HG03064 (cell line): Measurements from ENCODE around the gene KCTD17.

Experiments used
- ATAC-seq: cut with Tn5 transposase; IDR thresholded peaks from one replicate; pipeline ENCODE4 v1.9.1; 2021; ENCODE audit warnings: low read depth; ENCODE audit not compliant: unreplicated experiment

KCTD17 gene

GRCh38 chr22:37097346-37097745 lies 45.8 kb downstream of the KCTD17 start:
- ATAC-seq = no peak

- no peak for ATAC-seq
These were observed 47.5 kb downstream of the KCTD17 start for GRCh38 chr22:37098976-37099591.

GRCh38 chr22:37100589-37101127 lies 49.1 kb downstream of the KCTD17 start:
- ATAC-seq = no peak

GRCh38 chr22:37101311-37102066 lies 49.9 kb downstream of the KCTD17 start:
- no peak for ATAC-seq

- no peak for ATAC-seq
These were observed 51.6 kb downstream of the KCTD17 start for GRCh38 chr22:37103151-37103550.

DNA sequence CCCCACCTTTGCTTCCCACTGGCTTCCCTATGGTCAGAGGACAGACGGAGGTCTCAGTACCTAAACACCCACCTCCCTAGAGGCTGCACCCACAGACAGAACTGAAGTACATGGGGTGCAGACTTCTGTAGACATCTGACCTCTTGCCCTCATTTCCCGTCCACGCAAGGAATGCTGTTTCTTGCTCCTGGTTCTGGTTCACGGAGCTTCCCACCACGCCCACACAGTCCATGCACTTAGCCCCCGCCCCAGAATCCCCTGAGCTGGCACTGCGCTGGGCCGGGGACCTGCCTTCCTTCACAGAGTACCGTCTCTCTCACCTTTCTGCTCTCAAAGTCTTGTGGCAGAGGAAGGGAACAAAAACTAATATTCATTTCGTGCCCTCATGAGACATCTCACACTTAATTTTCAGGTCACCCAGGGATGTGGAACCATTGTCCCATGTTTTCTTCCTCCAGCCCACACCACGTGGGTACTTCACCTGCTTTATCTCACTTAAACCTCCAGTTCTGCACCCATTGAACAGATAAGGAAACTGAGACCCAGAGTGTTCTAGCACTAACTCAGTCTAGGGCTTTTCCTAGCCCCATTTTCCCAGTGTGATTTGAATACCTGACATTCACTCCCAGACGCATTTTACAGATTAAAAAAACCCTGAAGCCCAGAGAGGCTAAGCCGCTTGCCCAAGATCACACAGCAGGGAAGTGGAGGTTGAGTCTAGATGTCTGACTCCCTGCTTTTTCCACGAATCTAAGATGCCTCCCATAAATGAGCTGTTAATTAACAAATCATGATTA lies 52.3 kb downstream of the KCTD17 start:
- ATAC-seq = no peak

- no peak for ATAC-seq
These were observed 53.6 kb downstream of the KCTD17 start for GRCh38 chr22:37105154-37105553.

GRCh38 chr22:37105990-37106389 lies 54.4 kb downstream of the KCTD17 start:
- no peak for ATAC-seq

DNA sequence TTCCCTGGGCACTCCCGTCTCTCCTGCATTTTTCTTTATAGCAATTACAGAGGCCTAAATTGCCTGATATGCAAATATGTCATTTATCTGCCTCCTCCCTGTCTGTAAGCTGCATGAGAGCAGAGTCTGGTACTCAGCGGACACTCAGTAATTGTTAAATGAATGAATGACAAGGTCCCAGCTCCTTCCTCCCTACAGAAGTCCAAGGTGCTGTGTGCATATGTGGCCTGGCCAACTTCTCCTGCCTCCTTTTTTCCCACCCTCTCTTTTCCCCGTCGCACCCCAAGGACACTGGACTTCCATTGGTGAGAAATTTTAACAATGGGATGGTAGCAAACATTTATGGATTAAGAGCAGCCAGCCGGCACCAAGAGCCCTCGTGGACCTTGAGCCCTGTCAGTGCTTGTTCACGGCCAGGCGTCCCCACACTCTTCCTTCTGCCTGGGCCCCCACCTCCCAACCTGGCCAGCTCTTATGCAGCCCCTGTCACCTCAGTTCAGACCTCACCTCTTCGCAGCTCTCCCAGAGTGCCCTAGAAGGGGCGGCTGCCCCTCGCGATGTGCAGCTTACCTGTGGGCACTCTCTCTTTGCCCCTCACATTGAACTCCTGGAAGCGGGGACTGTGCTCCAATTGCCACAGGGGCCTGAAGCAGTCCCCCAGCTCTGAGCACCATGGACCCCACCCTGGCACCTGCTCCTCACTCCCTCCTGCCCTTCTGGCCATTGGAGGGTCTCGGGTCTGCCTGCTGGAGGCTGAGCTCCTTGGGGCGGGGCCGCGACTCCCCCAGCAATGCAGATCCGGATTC lies 56.5 kb downstream of the KCTD17 start:
- no peak for ATAC-seq

DNA sequence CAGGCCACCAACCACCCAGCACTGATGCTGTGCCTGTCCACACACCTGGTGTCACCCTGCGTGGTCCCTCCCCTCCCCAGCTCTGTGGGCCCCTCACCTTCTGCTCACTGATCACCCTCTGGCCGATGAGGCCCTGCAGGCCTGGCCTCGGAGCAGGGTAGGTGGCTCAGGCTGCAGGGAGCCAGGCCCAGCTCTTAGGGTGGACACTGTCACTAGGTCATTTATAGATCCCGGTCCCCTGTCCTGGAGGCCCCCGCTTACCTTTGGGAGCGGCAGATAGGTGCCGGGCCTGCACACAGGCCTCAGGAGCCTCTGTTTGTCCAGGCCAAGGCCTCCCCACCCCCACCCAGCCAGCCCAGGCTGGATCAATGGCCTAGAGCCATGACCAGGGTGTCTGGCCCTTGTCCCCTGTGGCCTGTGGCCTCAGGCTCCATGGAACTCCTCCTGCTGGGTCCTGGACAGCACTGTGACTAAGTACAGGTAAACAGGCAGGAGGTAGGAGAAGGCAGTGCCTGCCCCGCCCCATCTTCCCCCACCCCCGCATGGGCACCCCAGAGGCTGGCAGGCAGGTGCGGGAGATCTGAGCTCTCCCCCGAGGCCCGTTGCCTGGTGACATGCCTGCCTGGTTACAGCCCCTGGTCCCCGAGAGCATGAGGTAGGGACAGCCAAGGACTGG lies 57.8 kb downstream of the KCTD17 start, which contains the start of gene TMPRSS6:
Gene TMPRSS6, minus strand, starts transcription at position 472 of the 676 bp plus-strand sequence. CDS start 6,296 bp downstream, outside the sequence.
- ATAC-seq = no peak

DNA sequence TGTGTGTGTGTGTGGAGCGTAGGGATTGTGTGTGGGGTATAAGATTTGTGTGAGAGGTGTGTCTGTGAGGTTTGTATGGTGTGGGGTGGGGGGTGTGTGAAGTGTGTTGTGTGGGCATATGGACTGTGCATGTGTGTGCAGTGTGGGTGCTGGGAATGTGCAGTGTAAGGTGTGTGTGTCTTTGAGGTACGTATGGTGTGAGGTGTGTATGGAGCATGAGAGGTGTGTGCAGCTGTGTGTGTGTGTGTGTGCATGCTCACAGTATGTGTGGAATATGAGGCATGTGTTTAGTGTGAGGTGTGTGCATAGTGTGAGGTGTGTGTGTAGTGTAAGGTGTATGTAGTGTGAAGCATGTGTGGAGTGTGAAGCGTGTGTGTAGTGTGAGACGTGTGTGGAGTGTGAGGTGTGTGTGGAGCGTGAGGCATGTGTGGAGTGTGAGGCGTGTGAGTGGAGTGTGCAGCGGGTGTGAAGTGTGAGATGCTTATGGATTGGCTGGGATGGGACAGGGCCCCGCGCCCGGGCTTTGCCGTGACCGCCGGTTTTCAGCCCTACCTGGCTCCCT lies 59.7 kb downstream of the KCTD17 start:
- no peak for ATAC-seq

GRCh38 chr22:37112084-37112728 lies 60.7 kb downstream of the KCTD17 start:
- no peak for ATAC-seq
